Parathyroid adenoma (tissue), 2 donors: ENCODE results near the gene TMEM208.

ENCODE experiments used
- H2AFZ ChIP-seq: fragments of 300-600 bp; sonication (generic); one replicate; pipeline ENCODE4 v1.7.0; 2017; ENCODE audit warnings: antibody characterized with exemption, mild to moderate bottlenecking
- H3K27ac ChIP-seq: fragments of 300-600 bp; sonication (generic); one replicate; pipeline ENCODE4 v1.7.0; 2017
- H3K27me3 ChIP-seq: fragments of 300-600 bp; sonication (generic); one replicate; pipeline ENCODE4 v1.7.0; 2017; ENCODE audit warnings: low read length; ENCODE audit not compliant: control insufficient read depth, insufficient read depth
- H3K36me3 ChIP-seq: fragments of 300-600 bp; sonication (generic); one replicate; pipeline ENCODE4 v1.7.0; 2017; ENCODE audit warnings: low read length; ENCODE audit not compliant: control insufficient read depth, insufficient read depth
- H3K4me1 ChIP-seq: fragments of 300-600 bp; sonication (generic); one replicate; pipeline ENCODE4 v1.7.0; 2017; ENCODE audit warnings: control low read depth
- H3K4me2 ChIP-seq: fragments of 300-600 bp; sonication (generic); one replicate; pipeline ENCODE4 v1.7.0; 2017; ENCODE audit warnings: low read length
- H3K4me3 ChIP-seq: fragments of 300-600 bp; sonication (generic); one replicate; pipeline ENCODE4 v1.7.0; 2017; ENCODE audit warnings: low read depth, low read length
- H3K79me2 ChIP-seq: fragments of 300-600 bp; sonication (generic); one replicate; pipeline ENCODE4 v1.7.0; 2017; ENCODE audit warnings: control low read depth
- H3K9ac ChIP-seq: fragments of 300-600 bp; sonication (generic); one replicate; pipeline ENCODE4 v1.7.0; 2017; ENCODE audit warnings: mild to moderate bottlenecking
- H3K9me3 ChIP-seq: fragments of 300-600 bp; sonication (generic); one replicate; pipeline ENCODE4 v1.7.0; 2017; ENCODE audit warnings: low read length; ENCODE audit not compliant: control insufficient read depth
- TF ChIP-seq, protein P1 (sequence below): fragments of 300-600 bp; sonication (generic); IDR thresholded peaks from one replicate; pipeline ENCODE4 v1.7.0; 2017; ENCODE audit warnings: antibody characterized with exemption, mild to moderate bottlenecking
- donor health status: primary hyperparathyroidism.

TMEM208 gene

DNA sequence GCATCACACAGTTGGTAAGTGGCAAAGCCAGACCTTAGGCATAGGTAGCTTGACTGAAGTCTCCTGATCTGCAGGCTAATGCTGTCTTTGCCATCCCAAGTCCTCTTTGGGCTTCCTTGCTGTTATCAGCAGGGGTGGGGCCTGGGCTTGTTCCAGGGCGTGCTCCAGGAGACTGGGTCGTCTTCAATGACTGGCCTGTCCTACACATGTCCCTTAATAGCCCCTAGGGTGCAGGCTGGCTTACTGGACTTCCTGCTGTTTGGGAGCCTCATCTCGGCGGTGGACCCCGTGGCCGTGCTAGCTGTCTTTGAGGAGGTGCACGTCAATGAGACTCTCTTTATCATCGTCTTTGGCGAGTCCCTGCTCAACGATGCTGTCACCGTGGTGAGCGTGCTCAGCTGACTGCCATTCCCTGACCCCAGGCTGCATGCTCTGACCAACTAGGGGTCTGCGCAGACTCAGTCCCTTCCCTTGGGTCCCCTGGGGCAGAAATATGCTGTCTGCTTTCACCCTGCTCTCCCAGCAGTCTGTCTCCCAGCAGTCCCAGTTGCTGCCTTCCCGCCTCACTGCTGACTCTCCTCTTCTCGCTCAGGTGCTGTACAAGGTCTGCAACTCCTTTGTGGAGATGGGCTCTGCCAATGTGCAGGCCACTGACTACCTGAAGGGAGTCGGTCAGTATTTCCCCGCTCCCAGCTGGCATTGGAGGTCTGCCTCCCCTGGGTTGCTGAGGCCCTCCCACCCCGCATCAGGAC lies 28.0 kb downstream of the TMEM208 start:
- H3K79me2 ChIP-seq: no peaks in the 10 kb centered on the region
- H3K9me3 ChIP-seq: no peaks in the 10 kb centered on the region
- H3K4me2 ChIP-seq: no peak overlapping the region
- no peak overlapping the region for H3K27ac ChIP-seq
- H3K36me3 ChIP-seq: no peaks in the 10 kb centered on the region
- H2AFZ ChIP-seq: no peak overlapping the region
- H3K4me3 ChIP-seq: no peak overlapping the region
- H3K4me1 ChIP-seq: peaks cover 8% of the 10 kb centered on the region
- H3K27me3 ChIP-seq: no peaks in the 10 kb centered on the region
- no peak overlapping the region for H3K9ac ChIP-seq
- TF ChIP-seq, protein P1, sequence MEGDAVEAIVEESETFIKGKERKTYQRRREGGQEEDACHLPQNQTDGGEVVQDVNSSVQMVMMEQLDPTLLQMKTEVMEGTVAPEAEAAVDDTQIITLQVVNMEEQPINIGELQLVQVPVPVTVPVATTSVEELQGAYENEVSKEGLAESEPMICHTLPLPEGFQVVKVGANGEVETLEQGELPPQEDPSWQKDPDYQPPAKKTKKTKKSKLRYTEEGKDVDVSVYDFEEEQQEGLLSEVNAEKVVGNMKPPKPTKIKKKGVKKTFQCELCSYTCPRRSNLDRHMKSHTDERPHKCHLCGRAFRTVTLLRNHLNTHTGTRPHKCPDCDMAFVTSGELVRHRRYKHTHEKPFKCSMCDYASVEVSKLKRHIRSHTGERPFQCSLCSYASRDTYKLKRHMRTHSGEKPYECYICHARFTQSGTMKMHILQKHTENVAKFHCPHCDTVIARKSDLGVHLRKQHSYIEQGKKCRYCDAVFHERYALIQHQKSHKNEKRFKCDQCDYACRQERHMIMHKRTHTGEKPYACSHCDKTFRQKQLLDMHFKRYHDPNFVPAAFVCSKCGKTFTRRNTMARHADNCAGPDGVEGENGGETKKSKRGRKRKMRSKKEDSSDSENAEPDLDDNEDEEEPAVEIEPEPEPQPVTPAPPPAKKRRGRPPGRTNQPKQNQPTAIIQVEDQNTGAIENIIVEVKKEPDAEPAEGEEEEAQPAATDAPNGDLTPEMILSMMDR: no peak

DNA sequence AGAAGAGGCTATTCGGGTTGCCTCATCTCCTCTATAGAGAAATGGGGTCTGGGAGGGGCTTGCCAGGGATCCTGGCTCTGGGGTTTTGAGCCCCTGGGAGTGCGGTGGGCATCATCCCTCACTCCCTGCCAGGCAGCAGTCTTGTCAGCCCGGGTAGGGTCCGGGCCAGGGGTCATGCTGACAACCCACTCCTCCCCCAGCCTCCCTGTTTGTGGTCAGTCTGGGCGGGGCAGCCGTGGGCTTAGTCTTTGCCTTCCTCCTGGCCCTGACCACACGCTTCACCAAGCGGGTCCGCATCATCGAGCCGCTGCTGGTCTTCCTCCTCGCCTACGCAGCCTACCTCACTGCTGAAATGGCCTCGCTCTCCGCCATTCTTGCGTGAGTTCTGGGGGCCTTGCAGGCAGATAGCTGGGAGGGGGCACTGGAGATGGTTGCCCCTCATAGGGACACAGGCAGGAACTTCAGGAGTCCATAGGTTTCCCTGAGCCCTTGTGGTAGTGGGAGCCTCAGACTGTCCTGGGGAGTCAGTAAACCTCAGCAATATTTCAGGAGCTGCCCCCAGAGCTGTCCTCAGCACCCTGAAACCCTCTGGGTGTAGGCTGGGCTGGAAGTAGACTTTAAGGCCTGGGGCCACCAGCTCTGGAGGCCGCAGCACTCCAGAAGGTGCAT lies 28.8 kb downstream of the TMEM208 start:
- no peak overlapping the region for H3K4me2 ChIP-seq
- no peak overlapping the region for H3K9ac ChIP-seq
- H3K4me1 ChIP-seq: peaks cover 12% of the 10 kb centered on the region
- no peaks in the 10 kb centered on the region for H3K27me3 ChIP-seq
- no peaks in the 10 kb centered on the region for H3K79me2 ChIP-seq
- H2AFZ ChIP-seq: no peak overlapping the region
- TF ChIP-seq, protein P1: no peak
- H3K36me3 ChIP-seq: no peaks in the 10 kb centered on the region
- no peak overlapping the region for H3K4me3 ChIP-seq
- H3K9me3 ChIP-seq: no peaks in the 10 kb centered on the region
- no peak overlapping the region for H3K27ac ChIP-seq

- H3K4me3 ChIP-seq: no peak overlapping the region
- no peaks in the 10 kb centered on the region for H3K27me3 ChIP-seq
- H3K79me2 ChIP-seq: no peaks in the 10 kb centered on the region
- no peak overlapping the region for H3K27ac ChIP-seq
- TF ChIP-seq, protein P1: no peak
- no peaks in the 10 kb centered on the region for H3K9me3 ChIP-seq
- no peak overlapping the region for H3K9ac ChIP-seq
- H3K4me2 ChIP-seq: no peak overlapping the region
- no peaks in the 10 kb centered on the region for H3K36me3 ChIP-seq
- no peak overlapping the region for H2AFZ ChIP-seq
- peaks cover 12% of the 10 kb centered on the region for H3K4me1 ChIP-seq
These were observed 29.8 kb downstream of the TMEM208 start for GRCh38 chr16:67256701-67257230.

DNA sequence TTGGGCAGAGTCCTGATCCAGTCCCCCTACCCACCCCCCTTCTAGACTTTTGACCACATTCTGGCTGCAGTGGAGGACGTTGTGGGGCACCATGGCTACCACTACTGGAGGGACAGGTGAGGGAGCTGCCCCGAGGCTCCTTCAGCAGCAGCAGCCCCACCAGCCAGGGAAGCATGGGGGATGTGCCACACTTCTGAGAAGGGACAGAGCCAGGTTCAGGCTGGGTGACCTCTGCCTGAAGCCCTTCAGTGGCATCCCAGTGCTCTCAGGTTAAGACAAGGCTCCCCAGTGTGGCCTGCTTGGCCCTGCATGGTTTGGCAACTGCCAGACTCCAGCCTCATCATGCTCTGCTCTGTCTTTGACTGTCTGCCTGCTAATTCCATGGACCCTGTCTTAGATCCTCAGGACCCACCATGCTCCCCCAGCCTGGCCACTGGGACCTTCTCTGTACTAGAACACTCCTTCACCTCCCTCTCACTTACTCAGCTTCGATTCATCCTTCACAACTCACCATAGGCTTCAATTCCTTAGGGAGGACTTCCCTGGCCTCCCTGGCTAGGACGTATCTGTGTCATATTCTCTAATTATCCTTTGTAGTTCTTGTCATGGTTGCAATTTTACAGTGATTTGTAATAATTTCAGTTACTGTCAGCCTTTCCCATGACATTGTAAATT lies 30.7 kb downstream of the TMEM208 start:
- Histone ChIP-seq H3K27ac (peak overlapping the region; percentile 32), H3K4me3 (no peak overlapping the region), H3K9me3 (no peaks in the 10 kb centered on the region), H3K27me3 (no peaks in the 10 kb centered on the region), H3K4me1 (peaks cover 12% of the 10 kb centered on the region), H3K4me2 (no peak overlapping the region), H3K9ac (no peak overlapping the region), H2AFZ (peak overlapping the region; percentile 64), H3K79me2 (no peaks in the 10 kb centered on the region), H3K36me3 (no peaks in the 10 kb centered on the region)
- TF ChIP-seq, protein P1: no peak
